GM23338 (cell line): ENCODE measurements around the gene PARD3. TPM values are rescaled to one million over a fixed set of nuclear protein-coding genes. Genes with fewer than 3 reads are reported as not detected.
A peak's percentile ranks its signal among the peaks of the same experiment; 100 is the strongest.

Experiments
- ATAC-seq: fragments of 200-7000 bp; cut with Tn5 transposase; 3 replicates; pipeline ENCODE4 v1.9.1; 2020
- DNase-seq: peaks from one replicate; pipeline ENCODE4 v3.0.0-alpha.2; 2015; ENCODE audit warnings: low spot score
- H2AFZ ChIP-seq: fragments of 200-600 bp; sonication (generic); 2 replicates; pipeline ENCODE4 v1.8.0; 2016; ENCODE audit warnings: antibody characterized with exemption, mild to moderate bottlenecking, moderate library complexity
- H3F3A ChIP-seq: fragments of 200-600 bp; sonication (generic); replicated peaks from 2 replicates; pipeline ENCODE4 v1.8.0; 2017; ENCODE audit warnings: antibody characterized with exemption, mixed run types, low read depth
- H3K27ac ChIP-seq: fragments of 200-600 bp; sonication (generic); 2 replicates; pipeline ENCODE4 v1.6.1; 2016; ENCODE audit warnings: low read depth
- H3K27me3 ChIP-seq: fragments of 200-600 bp; sonication (generic); 2 replicates; pipeline ENCODE4 v1.8.0; 2016; ENCODE audit warnings: mild to moderate bottlenecking, mixed run types, moderate library complexity; ENCODE audit not compliant: insufficient read depth
- H3K36me3 ChIP-seq: fragments of 200-600 bp; sonication (generic); 2 replicates; pipeline ENCODE4 v1.8.0; 2016; ENCODE audit warnings: mild to moderate bottlenecking; ENCODE audit not compliant: insufficient read depth
- H3K4me1 ChIP-seq: fragments of 200-600 bp; sonication (generic); 2 replicates; pipeline ENCODE4 v1.8.0; 2016; ENCODE audit warnings: mild to moderate bottlenecking, moderate library complexity; ENCODE audit not compliant: insufficient read depth
- H3K4me2 ChIP-seq: fragments of 200-600 bp; sonication (generic); 2 replicates; pipeline ENCODE4 v1.7.1; 2017; ENCODE audit warnings: mixed run types
- H3K4me3 ChIP-seq: fragments of 200-600 bp; sonication (generic); 2 replicates; pipeline ENCODE4 v1.6.1; 2016; ENCODE audit warnings: mixed run types
- H3K79me2 ChIP-seq: fragments of 200-600 bp; sonication (generic); replicated peaks from 2 replicates; pipeline ENCODE4 v1.8.0; 2017; ENCODE audit warnings: mild to moderate bottlenecking; ENCODE audit not compliant: insufficient read depth
- H3K9me2 ChIP-seq: fragments of 200-600 bp; sonication (generic); 2 replicates; pipeline ENCODE4 v1.8.0; 2017; ENCODE audit not compliant: insufficient read depth
- H4K20me1 ChIP-seq: fragments of 200-600 bp; sonication (generic); replicated peaks from 2 replicates; pipeline ENCODE4 v1.8.0; 2017; ENCODE audit warnings: mild to moderate bottlenecking; ENCODE audit not compliant: insufficient read depth
- H3K27ac Mint-ChIP-seq: 2 replicates; pipeline ENCODE4 v1.8.0; 2020; ENCODE audit warnings: inconsistent platforms, mild to moderate bottlenecking, moderate library complexity, mixed read lengths
- H3K27me3 Mint-ChIP-seq: 3 replicates; pipeline ENCODE4 v1.8.0; 2022; ENCODE audit warnings: low read depth, mild to moderate bottlenecking, moderate library complexity, mixed read lengths, inconsistent platforms; ENCODE audit not compliant: insufficient read depth, poor library complexity
- H3K36me3 Mint-ChIP-seq: 3 replicates; pipeline ENCODE4 v1.8.0; 2021; ENCODE audit warnings: low read depth, mild to moderate bottlenecking, inconsistent platforms, moderate library complexity, mixed read lengths
- H3K4me1 Mint-ChIP-seq: 3 replicates; pipeline ENCODE4 v1.8.0; 2020; ENCODE audit warnings: mild to moderate bottlenecking, inconsistent platforms, mixed read lengths
- H3K4me3 Mint-ChIP-seq: 3 replicates; pipeline ENCODE4 v1.8.0; 2021; ENCODE audit warnings: moderate library complexity, mild to moderate bottlenecking, inconsistent platforms, mixed read lengths
- H3K9me3 Mint-ChIP-seq: 3 replicates; pipeline ENCODE4 v1.8.0; 2020; ENCODE audit warnings: moderate library complexity, mild to moderate bottlenecking, inconsistent platforms, mixed read lengths
- CREB1 ChIP-seq: fragments of 250-450 bp; sonication (Bioruptor Pico); IDR thresholded peaks from 2 replicates; pipeline ENCODE4 v1.5.0; 2020; ENCODE audit warnings: low read depth, mild to moderate bottlenecking, moderate library complexity
- JUNB ChIP-seq: IDR thresholded peaks from one replicate; pipeline ENCODE4 v1.6.1; 2016; ENCODE audit warnings: antibody characterized with exemption; ENCODE audit not compliant: unreplicated experiment
- NANOG ChIP-seq: IDR thresholded peaks from 2 replicates; pipeline ENCODE4 v1.6.1; 2016; ENCODE audit warnings: antibody characterized with exemption, borderline replicate concordance
- POLR2AphosphoS5 ChIP-seq: IDR thresholded peaks from 2 replicates; pipeline ENCODE4 v1.6.1; 2016; ENCODE audit warnings: antibody characterized with exemption, low read depth
- STAT1 ChIP-seq: IDR thresholded peaks from one replicate; pipeline ENCODE4 v1.6.1; 2016; ENCODE audit warnings: antibody characterized with exemption; ENCODE audit not compliant: unreplicated experiment
- ZNF114 ChIP-seq: fragments of 250-450 bp; sonication (Bioruptor Pico); IDR thresholded peaks from 2 replicates; pipeline ENCODE4 v1.5.0; 2020; ENCODE audit warnings: mild to moderate bottlenecking, moderate library complexity
- polyA plus RNA-seq: library from polyadenylated mRNA; unstranded; fragments of >200 nt; fragmentation: Nextera tagmentation; extraction: Ambion mirVana; gene quantifications from 2 replicates; pipeline ENCODE4 v1.2.1, GENCODE V29; 2016
- total RNA-seq: library from RNA; depleted of rRNA; stranded (reverse); fragments of >200 nt; shearing (Covaris generic); gene quantifications from 2 replicates; pipeline ENCODE4 v1.2.3, GENCODE V29; 2014
- TF ChIP-seq, protein P1 (sequence below), 2 experiments: fragments of 200-600 bp in 1 of 2; sonication (generic) in 1 of 2; conservative IDR thresholded peaks; 2 replicates each; pipeline versions ENCODE4 v1.5.1 to v1.6.1; 2016 to 2017; ENCODE audit warnings: antibody characterized with exemption in 2 of 2, low read depth in 2 of 2, mild to moderate bottlenecking in 2 of 2, moderate library complexity in 1 of 2
- TF ChIP-seq, protein P2 (sequence below): IDR thresholded peaks from 2 replicates; pipeline ENCODE4 v1.6.1; 2016; ENCODE audit warnings: antibody characterized with exemption

The PARD3 gene
- total and polyA plus RNA-seq, 2 experiments from 2014 or later = 30.2 to 51.4 TPM

DNA sequence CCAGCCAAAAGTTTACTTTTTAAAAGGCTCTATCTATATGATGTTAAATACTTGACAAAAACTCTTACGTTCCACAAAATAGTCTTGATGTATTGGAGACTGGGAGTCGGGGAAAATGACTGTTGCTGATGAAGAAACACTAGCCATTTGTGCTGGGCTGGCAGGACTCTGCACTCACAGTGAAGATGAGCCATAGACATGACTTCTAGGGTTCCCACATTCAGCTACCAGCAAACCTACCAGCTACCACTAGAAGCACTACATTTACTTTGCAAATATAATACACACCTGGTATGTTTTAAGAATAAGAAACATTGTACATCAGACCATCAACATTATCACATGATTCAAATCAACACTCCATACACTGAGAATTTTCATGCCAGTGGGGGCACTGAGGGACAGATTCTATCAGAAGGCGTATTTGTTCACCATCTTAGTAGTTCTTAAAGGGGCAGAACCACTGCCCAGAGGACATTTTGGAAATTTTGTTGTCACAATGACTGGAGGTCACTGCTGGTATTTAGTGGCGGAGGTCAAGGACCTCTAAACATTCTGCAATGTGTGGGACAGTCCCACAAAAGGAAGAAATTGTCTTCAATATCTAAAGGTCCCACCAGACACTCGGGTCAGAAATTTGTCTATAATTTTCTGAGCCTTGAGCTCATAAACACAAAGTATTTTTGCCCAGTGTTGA is 52.3 kb downstream of the PARD3 start:
- H3K4me3 Mint-ChIP-seq = no peak overlapping the region
- H3K27me3 Mint-ChIP-seq = peaks cover 8% of the 10 kb centered on the region
- Histone ChIP-seq H2AFZ (no peak overlapping the region), H4K20me1 (peaks cover 47% of the 10 kb centered on the region), H3K4me2 (no peak overlapping the region), H3K79me2 (peaks cover 100% of the 10 kb centered on the region), H3K4me1 (peaks cover 42% of the 10 kb centered on the region), H3K36me3 (no peaks in the 10 kb centered on the region), H3F3A (no peaks in the 10 kb centered on the region; the same call in 1 of the 2 replicates), H3K27me3 (no peaks in the 10 kb centered on the region), H3K9me2 (no peaks in the 10 kb centered on the region), H3K4me3 (no peak overlapping the region), H3K27ac (no peak overlapping the region)
- H3K27ac Mint-ChIP-seq = no peak overlapping the region
- H3K36me3 Mint-ChIP-seq = no peaks in the 10 kb centered on the region
- peaks cover 40% of the 10 kb centered on the region for H3K4me1 Mint-ChIP-seq
- no peaks in the 10 kb centered on the region for H3K9me3 Mint-ChIP-seq
- DNase-seq (no peak), ATAC-seq (no peak)
- TF ChIP-seq ZNF114 (CRISPR knock-in tag) (no peak), CREB1 (CRISPR knock-in tag) (no peak), STAT1 (no peak), JUNB (no peak)
- TF ChIP-seq, protein P1, sequence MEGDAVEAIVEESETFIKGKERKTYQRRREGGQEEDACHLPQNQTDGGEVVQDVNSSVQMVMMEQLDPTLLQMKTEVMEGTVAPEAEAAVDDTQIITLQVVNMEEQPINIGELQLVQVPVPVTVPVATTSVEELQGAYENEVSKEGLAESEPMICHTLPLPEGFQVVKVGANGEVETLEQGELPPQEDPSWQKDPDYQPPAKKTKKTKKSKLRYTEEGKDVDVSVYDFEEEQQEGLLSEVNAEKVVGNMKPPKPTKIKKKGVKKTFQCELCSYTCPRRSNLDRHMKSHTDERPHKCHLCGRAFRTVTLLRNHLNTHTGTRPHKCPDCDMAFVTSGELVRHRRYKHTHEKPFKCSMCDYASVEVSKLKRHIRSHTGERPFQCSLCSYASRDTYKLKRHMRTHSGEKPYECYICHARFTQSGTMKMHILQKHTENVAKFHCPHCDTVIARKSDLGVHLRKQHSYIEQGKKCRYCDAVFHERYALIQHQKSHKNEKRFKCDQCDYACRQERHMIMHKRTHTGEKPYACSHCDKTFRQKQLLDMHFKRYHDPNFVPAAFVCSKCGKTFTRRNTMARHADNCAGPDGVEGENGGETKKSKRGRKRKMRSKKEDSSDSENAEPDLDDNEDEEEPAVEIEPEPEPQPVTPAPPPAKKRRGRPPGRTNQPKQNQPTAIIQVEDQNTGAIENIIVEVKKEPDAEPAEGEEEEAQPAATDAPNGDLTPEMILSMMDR (conservative IDR thresholded peaks at IDR 0.05; ENCODE audit: low read depth in 2 of 2) = 0 out of 4 replicates have a peak, but pooled peaks of 1 of the 2 experiments have one; percentile 16

DNA sequence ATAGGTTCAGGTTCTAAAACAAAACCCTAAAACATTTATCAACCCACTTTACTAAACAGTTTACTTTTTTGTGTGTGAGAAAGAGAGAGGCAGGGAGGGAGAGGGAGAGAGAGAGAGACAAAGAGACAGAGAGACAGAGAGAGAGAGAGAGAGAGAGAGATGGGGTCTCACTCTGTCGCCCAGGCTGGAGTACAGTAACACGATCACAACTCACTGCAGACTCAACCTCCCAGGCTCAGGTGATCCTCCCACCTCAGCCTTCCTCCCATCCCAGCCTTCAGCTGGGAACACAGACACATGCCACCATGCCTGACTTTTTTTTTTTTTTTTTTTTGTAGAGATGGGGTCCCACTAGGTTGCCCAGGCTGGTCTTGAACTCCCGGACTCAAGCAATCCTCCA is 52.9 kb downstream of the PARD3 start:
- Histone ChIP-seq H3K4me1 (peaks cover 36% of the 10 kb centered on the region), H4K20me1 (peaks cover 45% of the 10 kb centered on the region), H3K4me2 (no peak overlapping the region), H2AFZ (no peak overlapping the region), H3K27ac (no peak overlapping the region), H3K79me2 (peaks cover 100% of the 10 kb centered on the region), H3K9me2 (no peaks in the 10 kb centered on the region), H3K36me3 (no peaks in the 10 kb centered on the region), H3F3A (no peaks in the 10 kb centered on the region; the same call in 1 of the 2 replicates), H3K27me3 (no peaks in the 10 kb centered on the region), H3K4me3 (no peak overlapping the region)
- peaks cover 37% of the 10 kb centered on the region for H3K4me1 Mint-ChIP-seq
- no peak for DNase-seq
- H3K9me3 Mint-ChIP-seq = no peaks in the 10 kb centered on the region
- no peak for ATAC-seq
- H3K27ac Mint-ChIP-seq = peak overlapping the region; percentile 26; the same call in 1 of the 2 replicates
- H3K27me3 Mint-ChIP-seq = peaks cover 7% of the 10 kb centered on the region
- no peak overlapping the region for H3K4me3 Mint-ChIP-seq
- H3K36me3 Mint-ChIP-seq = no peaks in the 10 kb centered on the region
- TF ChIP-seq, protein P2, sequence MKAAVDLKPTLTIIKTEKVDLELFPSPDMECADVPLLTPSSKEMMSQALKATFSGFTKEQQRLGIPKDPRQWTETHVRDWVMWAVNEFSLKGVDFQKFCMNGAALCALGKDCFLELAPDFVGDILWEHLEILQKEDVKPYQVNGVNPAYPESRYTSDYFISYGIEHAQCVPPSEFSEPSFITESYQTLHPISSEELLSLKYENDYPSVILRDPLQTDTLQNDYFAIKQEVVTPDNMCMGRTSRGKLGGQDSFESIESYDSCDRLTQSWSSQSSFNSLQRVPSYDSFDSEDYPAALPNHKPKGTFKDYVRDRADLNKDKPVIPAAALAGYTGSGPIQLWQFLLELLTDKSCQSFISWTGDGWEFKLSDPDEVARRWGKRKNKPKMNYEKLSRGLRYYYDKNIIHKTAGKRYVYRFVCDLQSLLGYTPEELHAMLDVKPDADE = no peak
- TF ChIP-seq POLR2AphosphoS5 = no peak
- TF ChIP-seq, protein P1 (conservative IDR thresholded peaks at IDR 0.05; ENCODE audit: low read depth in 2 of 2) = no peak
- no peak for TF ChIP-seq JUNB
- TF ChIP-seq NANOG = no peak
- TF ChIP-seq ZNF114 (CRISPR knock-in tag) = no peak
